Cortex of kidney (tissue), 1 donor: ENCODE data around the gene ENTPD5.
"Not testable (repeated sequence)": the region's sequence is repeated elsewhere in the genome, so short reads cannot be mapped to it uniquely, and the experiment has no call there.

Source experiments
- DNase-seq: peaks from one replicate; lab custom pipeline; 2025; lab: John Stamatoyannopoulos, UW

The ENTPD5 gene

DNA sequence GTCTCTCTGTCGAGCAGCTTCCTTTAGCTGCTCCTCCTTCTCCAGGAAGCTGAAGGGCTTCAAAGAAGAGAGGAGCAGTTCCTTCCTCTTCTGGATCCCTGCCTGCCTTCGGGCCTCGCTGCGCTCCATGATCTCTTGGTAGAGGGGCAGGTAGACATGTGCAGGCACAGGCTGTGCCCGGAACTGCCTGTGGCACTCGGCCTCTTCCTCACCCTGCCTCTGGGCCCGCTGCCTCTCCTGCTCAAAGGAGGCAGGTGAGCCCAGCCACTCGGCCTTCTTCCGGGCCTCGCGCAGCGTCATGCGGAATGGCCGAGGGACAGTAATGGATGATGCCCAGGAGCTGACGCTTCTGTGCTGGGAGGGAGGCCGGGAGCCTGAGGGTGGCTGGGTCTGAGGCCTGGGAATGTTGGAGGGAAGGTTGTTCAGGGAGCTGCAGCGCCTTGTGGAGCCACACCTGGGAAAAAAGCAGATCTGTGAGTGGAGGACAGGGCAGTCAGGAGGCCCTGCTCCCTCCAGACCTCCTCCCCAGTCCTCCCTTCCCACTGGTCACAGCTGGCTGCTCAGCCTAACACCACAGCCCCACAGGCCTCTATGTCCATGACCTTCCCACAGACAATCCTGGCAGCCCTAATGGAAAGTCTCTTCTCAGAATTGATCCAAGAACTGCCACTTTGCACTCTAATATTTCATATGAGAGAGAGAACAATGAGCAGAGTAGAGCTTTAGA lies 74.5 kb downstream of the ENTPD5 start:
- no peak for DNase-seq

DNA sequence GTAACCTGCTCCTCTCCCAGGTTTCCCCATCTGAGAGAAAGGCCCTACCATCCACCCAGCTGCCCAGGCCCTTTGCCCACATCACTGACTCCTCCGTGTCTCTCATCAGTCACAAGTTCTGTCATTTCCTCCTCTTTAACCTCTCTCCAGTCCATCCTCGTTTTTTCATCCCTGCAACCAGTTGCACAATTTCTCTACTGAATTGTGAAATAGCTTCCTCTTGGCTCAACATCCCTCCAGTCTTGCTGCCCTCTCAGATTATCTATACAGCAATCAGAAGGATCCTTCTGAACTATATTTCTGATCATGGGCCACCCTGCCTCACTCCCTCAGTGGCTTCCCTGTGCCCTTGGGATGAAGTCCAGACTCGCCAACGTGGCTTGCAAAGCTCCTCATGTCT lies 76.0 kb downstream of the ENTPD5 start:
- no peak for DNase-seq

DNA sequence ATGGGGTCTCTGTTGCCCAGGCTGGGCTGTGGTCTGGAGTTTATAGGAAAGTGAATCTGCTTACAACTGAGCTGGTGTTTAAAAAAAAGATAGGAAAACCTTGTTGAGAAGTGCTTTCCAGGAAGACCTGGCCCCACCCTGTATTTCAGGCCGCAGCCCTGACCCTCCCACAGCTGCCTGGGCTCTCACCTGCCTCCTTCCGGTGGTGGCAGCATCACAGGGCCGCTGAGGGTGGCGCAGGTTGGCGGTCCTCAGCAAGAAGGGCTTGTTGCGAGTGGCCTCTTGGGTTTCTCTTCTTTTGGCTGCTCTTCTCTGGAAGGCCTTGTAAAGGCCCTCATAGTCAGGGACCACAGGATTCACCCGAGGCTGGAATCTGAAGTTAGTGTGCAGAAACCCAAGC lies 76.9 kb downstream of the ENTPD5 start:
- no peak for DNase-seq

DNA sequence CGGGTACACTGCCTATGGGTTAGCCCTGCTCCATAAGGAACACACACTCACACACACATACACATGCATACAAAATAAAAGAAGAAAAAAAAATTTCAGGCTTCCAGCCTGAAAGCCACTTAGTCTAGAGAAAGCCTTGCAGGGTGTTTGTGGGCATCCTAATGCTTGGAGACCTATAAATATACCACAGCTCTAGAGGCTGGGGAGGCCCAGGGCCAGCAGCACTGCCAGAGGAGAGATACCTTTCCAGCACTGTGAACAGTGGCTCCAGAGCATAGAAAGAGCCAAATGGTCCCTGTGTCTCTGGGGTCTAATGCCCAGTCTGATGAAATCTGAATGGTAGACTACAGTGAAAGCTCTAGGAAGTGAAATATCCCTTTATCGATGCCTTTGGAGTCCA lies 82.1 kb downstream of the ENTPD5 start:
- DNase-seq: no peak

DNA sequence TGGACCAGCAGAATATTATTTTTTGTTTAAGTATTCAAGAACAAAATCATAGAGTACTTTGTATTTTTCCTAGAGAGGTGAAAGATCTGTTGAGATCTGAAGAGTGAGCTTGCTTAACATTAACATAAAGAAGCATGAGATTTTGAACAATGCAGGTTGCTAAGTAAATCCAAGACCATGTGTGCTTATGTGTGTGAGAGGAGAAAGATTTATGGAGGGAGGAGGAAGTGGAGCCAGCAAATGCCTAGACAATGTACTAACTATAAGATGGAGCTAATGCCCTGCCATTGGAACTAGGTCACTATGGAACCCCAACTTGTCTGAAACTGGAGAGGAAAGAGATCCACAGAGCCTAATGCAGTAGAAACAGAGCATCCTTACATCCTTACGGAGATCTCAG lies 82.5 kb downstream of the ENTPD5 start:
- DNase-seq: no peak

DNA sequence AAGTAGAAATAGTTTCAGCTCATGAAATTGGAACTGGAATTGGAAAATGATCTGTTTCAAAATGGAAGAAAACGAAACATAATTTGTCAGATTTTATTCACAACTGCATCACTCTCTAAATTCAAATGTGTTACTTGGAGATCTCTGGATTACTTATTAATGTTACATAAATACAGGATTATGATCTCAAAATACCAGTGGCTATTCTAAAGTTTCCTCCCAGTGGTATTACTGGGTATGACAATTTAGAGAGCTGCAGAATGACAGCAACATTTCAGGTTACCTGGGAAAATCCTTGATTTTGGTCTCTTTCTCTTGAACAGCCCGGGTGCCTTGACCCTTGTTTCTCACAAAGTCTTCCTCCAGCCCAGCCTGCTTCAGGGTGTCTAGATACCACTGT lies 83.4 kb downstream of the ENTPD5 start:
- DNase-seq: no peak

DNA sequence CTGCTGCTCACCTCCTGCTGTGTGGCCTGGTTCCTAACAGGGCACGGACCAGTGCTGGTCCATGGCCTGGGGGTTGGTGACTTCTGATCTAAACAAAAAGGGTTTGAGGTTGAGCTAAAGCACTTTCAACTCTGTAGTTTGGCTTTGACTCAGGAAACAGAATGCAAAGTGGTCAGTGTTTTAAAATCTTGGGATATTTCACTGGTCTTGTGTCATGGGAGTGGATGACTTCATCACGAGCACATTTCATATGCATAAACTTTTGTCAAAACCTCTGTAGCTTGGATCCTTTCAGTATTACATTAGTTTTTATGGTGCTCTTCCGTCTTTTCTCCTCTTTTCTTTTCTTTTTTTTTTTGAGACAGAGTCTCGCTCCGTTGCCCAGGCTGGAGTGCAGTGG lies 94.8 kb downstream of the ENTPD5 start:
- no peak for DNase-seq

DNA sequence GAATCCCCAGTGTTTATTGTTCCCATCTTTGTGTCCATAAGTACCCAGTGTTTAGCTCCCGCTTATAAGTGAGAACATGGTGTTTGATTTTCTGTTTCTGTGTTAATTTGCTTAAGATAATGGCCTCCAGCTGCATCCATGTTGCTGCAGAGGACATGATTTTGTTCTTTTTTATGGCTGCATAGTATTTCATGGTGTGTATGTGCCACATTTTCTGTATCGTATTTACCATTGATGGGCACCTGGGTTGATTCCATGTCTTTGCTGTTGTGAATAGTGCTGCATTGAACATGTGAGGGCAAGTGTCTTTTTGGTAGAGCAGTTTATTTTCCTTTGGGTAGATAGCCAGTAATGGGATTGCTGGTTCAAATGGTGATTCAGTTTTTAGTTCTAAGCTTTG lies 99.6 kb downstream of the ENTPD5 start:
- not testable (repeated sequence) for DNase-seq

DNA sequence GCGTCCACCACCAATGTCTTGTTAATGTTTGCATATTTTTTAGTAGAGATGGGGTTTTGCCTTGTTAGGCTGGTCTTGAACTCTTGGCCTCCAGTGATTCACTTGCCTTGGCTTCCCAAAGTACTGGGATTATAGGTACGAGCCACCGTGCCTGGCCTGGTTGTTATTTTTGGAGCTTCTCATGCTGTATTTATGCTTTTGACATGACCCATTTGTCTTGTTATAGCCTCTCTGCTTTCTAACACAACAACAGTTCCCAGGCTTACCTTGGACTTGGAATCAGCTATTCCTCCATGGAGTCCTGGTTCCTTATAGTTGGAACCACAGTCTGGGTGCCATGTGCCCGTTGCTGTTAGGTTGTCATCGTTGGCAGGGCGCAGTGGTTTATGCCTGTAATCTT lies 102.8 kb downstream of the ENTPD5 start:
- DNase-seq: no peak

DNA sequence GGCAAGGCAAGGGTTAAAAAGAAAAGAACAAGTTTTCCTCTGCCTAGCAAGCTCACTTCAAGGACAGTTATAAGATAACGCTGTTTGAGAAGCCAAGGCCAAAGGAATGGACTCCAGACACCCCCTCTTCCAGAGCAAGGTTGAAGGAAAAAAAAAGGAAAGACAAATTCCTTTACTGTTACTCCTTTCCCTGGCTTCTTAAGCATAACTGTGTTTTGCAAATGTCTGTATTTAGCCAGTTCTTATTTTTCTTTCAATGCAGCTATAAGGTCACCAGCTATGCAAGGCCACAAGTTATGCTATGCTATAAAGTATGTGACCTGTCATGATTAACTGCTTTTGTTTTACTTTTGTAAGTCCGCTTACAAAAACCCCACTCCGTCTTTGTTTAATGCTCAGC lies 105.8 kb downstream of the ENTPD5 start:
- DNase-seq: no peak

DNA sequence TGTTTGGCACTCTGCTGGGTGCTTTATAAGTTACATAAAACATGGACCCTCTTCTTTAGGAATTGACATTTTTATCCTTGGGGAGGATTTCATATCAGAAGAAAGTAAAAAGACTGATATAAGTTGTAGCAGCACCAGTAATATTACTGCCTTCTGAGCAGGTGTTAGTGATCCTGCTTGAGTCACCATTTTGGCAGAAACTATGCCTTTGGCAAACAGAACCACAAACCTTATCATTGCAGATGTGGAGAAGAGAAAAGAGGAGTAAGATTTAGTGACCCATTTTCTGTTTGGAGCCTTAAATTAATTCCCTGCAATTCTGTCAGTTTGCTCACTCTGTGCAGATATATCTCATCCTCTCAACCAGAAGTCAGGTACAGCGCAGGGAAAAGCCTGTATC lies 109.4 kb downstream of the ENTPD5 start:
- DNase-seq: no peak
